HG03097 (cell line): Measurements from ENCODE around the gene SPRR4.
"Not testable (repeated sequence)": the region's sequence is repeated elsewhere in the genome, so short reads cannot be mapped to it uniquely, and the experiment has no call there.

Experiments
- ATAC-seq: cut with Tn5 transposase; IDR thresholded peaks from one replicate; pipeline ENCODE4 v1.9.1; 2021; ENCODE audit not compliant: unreplicated experiment, low FRiP score

The SPRR4 gene

GRCh38 chr1:153011235-153011758 is 40.8 kb downstream of the SPRR4 start:
- ATAC-seq: not testable (repeated sequence)

- not testable (repeated sequence) for ATAC-seq
Observed at GRCh38 chr1:153021829-153022228, 51.4 kb downstream of the SPRR4 start.
